Naive thymus-derived CD8-positive, alpha-beta T cell (primary cell): ENCODE results near the gene VPS8. TPM values are rescaled to one million over a fixed set of nuclear protein-coding genes. Genes with fewer than 3 reads are reported as not detected.
A peak's percentile ranks its signal among the peaks of the same experiment; 100 is the strongest.
"Not testable (repeated sequence)": the region's sequence is repeated elsewhere in the genome, so short reads cannot be mapped to it uniquely, and the experiment has no call there.

Experiments used
- ATAC-seq, 2 donors: fragments of 150-1000 bp; cut with Tn5 transposase in 1 of 2; sonication (Bioruptor Pico), chemical (Tn5 transposase) in 1 of 2; 1 replicate in 1 of 2; 2 replicates in 1 of 2; pipeline ENCODE4 v1.10.0; 2021; ENCODE audit warnings: mild to moderate bottlenecking in 2 of 2, moderate library complexity in 2 of 2
- POLR2A ChIA-PET: fragments of 350-600 bp; sonication (Branson Sonifier 250); formaldehyde crosslinking; loops from one replicate; lab custom pipeline; 2021; ENCODE audit warnings: antibody characterized with exemption; lab: Charles Lee
- DNase-seq, 10 donors: peaks; one replicate each; pipeline versions ENCODE4 v3.0.0 to v3.0.0-alpha.2; 2020 to 2022
- H3K27ac Mint-ChIP-seq, 10 donors: one replicate each; pipeline ENCODE4 v1.8.0; 2020 to 2022; ENCODE audit warnings: mild to moderate bottlenecking in 10 of 10, mixed read lengths in 10 of 10, moderate library complexity in 4 of 10, inconsistent platforms in 1 of 10
- H3K27me3 Mint-ChIP-seq, 5 donors: one replicate each; pipeline ENCODE4 v1.8.0; 2021 to 2022; ENCODE audit warnings: mixed read lengths in 5 of 5
- H3K36me3 Mint-ChIP-seq, 3 donors: one replicate each; pipeline ENCODE4 v1.8.0; 2020 to 2022; ENCODE audit warnings: mixed read lengths in 3 of 3, mild to moderate bottlenecking in 2 of 3, inconsistent platforms in 1 of 3
- H3K4me1 Mint-ChIP-seq, 4 donors: one replicate each; pipeline ENCODE4 v1.8.0; 2021 to 2022; ENCODE audit warnings: mixed read lengths in 4 of 4
- H3K4me3 Mint-ChIP-seq, 10 donors: one replicate each; pipeline ENCODE4 v1.8.0; 2020 to 2022; ENCODE audit warnings: mild to moderate bottlenecking in 10 of 10, mixed read lengths in 10 of 10, moderate library complexity in 6 of 10, inconsistent platforms in 1 of 10
- H3K9me3 Mint-ChIP-seq, 9 donors: one replicate each; pipeline ENCODE4 v1.8.0; 2020 to 2022; ENCODE audit warnings: mixed read lengths in 9 of 9, mild to moderate bottlenecking in 3 of 9, inconsistent platforms in 1 of 9, moderate library complexity in 1 of 9
- polyA plus RNA-seq, 3 donors: library from polyadenylated mRNA; unstranded; fragments of 300-500 nt; fragmentation: Illumina TruSeq; gene quantifications; one replicate each; pipeline ENCODE4 v1.2.3, GENCODE V29; 2021
- total RNA-seq, 8 experiments: library from RNA in 2 of 8; stranded (reverse) in 2 of 8; gene quantifications; one replicate each; pipeline ENCODE4 v1.2.3 and lab custom pipeline; 2021 to 2026

VPS8 gene
- total and polyA plus RNA-seq, 5 experiments from 2014 or later: 19.0 to 105 (median 30.8) TPM

GRCh38 chr3:184918750-184919149 is 106.8 kb downstream of the VPS8 start:
- no peak for ATAC-seq
- Mint-ChIP-seq H3K9me3 (no peaks in the 10 kb centered on the region), H3K4me1 (peaks cover 0 to 2% (median under 1%) of the 10 kb centered on the region in 4 donors), H3K4me3 (no peak overlapping the region), H3K27me3 (no peaks in the 10 kb centered on the region), H3K27ac (no peak overlapping the region), H3K36me3 (peaks cover 14 to 62% (median 36%) of the 10 kb centered on the region in 3 donors)
- no peak for DNase-seq
- POLR2A ChIA-PET: no interaction called here

GRCh38 chr3:184919651-184920050 is 107.7 kb downstream of the VPS8 start:
- Mint-ChIP-seq H3K27me3 (no peaks in the 10 kb centered on the region), H3K36me3 (peaks cover 14 to 57% (median 35%) of the 10 kb centered on the region in 3 donors), H3K27ac (no peak overlapping the region), H3K9me3 (no peaks in the 10 kb centered on the region), H3K4me1 (peaks cover 0 to 2% (median under 1%) of the 10 kb centered on the region in 4 donors), H3K4me3 (no peak overlapping the region)
- no peak for ATAC-seq
- DNase-seq: no peak
- POLR2A ChIA-PET: no interaction called here

- ATAC-seq (no peak), DNase-seq (no peak)
- Mint-ChIP-seq H3K27ac (peak overlapping the region in 2 of 10 donors; percentile 8 to 36), H3K4me1 (peaks cover 0 to 2% (median 0%) of the 10 kb centered on the region in 4 donors), H3K4me3 (no peak overlapping the region), H3K27me3 (no peaks in the 10 kb centered on the region), H3K9me3 (no peaks in the 10 kb centered on the region), H3K36me3 (peaks cover 12 to 51% (median 30%) of the 10 kb centered on the region in 3 donors)
- POLR2A ChIA-PET: no interaction called here
Measured at GRCh38 chr3:184924547-184924946, 112.6 kb downstream of the VPS8 start.

GRCh38 chr3:184927796-184928315 is 115.9 kb downstream of the VPS8 start:
- DNase-seq (no peak), ATAC-seq (no peak)
- Mint-ChIP-seq H3K27me3 (no peaks in the 10 kb centered on the region), H3K9me3 (no peaks in the 10 kb centered on the region), H3K4me3 (no peak overlapping the region), H3K27ac (no peak overlapping the region), H3K4me1 (peaks cover 0 to 4% (median 0%) of the 10 kb centered on the region in 4 donors), H3K36me3 (peaks cover 8 to 69% (median 37%) of the 10 kb centered on the region in 3 donors)
- POLR2A ChIA-PET: no interaction called here

- peaks cover 12 to 87% (median 29%) of the 10 kb centered on the region in 3 donors for H3K36me3 Mint-ChIP-seq
- DNase-seq (no peak), ATAC-seq (no peak)
- H3K27me3 Mint-ChIP-seq: no peaks in the 10 kb centered on the region
- peaks cover 0 to 4% (median under 1%) of the 10 kb centered on the region in 4 donors for H3K4me1 Mint-ChIP-seq
- H3K27ac Mint-ChIP-seq: no peak overlapping the region
- no peaks in the 10 kb centered on the region for H3K9me3 Mint-ChIP-seq
- no peak overlapping the region for H3K4me3 Mint-ChIP-seq
- POLR2A ChIA-PET: no interaction called here
Measured at GRCh38 chr3:184932777-184933176, 120.8 kb downstream of the VPS8 start.

- H3K27me3 Mint-ChIP-seq: no peaks in the 10 kb centered on the region
- POLR2A ChIA-PET: no interaction called here
- no peak overlapping the region for H3K4me3 Mint-ChIP-seq
- H3K9me3 Mint-ChIP-seq: no peaks in the 10 kb centered on the region
- DNase-seq: no peak
- peaks cover 0 to 6% (median under 1%) of the 10 kb centered on the region in 4 donors for H3K4me1 Mint-ChIP-seq
- peak overlapping the region in 2 of 10 donors; percentile 2 to 3 for H3K27ac Mint-ChIP-seq
- no peak for ATAC-seq
- H3K36me3 Mint-ChIP-seq: peaks cover 21 to 84% (median 39%) of the 10 kb centered on the region in 3 donors
Measured at GRCh38 chr3:184937611-184938010, 125.6 kb downstream of the VPS8 start.

DNA sequence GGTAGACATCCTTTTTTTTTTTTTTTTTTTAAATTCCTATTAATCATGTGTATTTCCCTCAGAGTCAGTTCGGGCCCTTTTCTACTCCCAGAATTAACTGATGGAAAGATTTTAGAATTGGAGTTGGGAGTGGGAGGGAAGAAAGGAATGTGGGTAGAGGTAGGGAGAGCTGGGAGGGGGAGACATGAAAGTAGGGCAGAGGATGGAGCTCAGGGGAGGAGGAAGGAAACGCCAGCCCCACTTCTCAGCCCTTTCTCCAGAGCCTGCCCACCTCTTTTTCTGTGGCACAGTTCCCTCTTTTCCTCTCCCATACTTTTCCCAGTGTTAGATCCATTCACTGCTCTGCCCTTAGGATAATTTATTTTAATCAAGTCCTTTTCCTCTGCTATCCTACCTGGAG is 129.4 kb downstream of the VPS8 start:
- Mint-ChIP-seq H3K27ac (no peak overlapping the region), H3K4me1 (peaks cover 0 to 8% (median under 1%) of the 10 kb centered on the region in 4 donors), H3K27me3 (no peaks in the 10 kb centered on the region), H3K36me3 (peaks cover 15 to 87% (median 53%) of the 10 kb centered on the region in 3 donors), H3K9me3 (no peaks in the 10 kb centered on the region), H3K4me3 (no peak overlapping the region)
- no peak for DNase-seq
- ATAC-seq: no peak
- POLR2A ChIA-PET: interaction anchor here (0.7 kb wide), 1 partner anchor 9 kb away, joined by 6 read pairs; no protein-coding TSS in a partner anchor

GRCh38 chr3:184942735-184943134 is 130.8 kb downstream of the VPS8 start:
- POLR2A ChIA-PET: no interaction called here
- H3K4me3 Mint-ChIP-seq: no peak overlapping the region
- H3K27me3 Mint-ChIP-seq: no peaks in the 10 kb centered on the region
- peaks cover 9 to 87% (median 46%) of the 10 kb centered on the region in 3 donors for H3K36me3 Mint-ChIP-seq
- H3K27ac Mint-ChIP-seq: no peak overlapping the region
- peaks cover 0 to 6% (median 2%) of the 10 kb centered on the region in 4 donors for H3K4me1 Mint-ChIP-seq
- ATAC-seq (no peak), DNase-seq (no peak)
- H3K9me3 Mint-ChIP-seq: no peaks in the 10 kb centered on the region

DNA sequence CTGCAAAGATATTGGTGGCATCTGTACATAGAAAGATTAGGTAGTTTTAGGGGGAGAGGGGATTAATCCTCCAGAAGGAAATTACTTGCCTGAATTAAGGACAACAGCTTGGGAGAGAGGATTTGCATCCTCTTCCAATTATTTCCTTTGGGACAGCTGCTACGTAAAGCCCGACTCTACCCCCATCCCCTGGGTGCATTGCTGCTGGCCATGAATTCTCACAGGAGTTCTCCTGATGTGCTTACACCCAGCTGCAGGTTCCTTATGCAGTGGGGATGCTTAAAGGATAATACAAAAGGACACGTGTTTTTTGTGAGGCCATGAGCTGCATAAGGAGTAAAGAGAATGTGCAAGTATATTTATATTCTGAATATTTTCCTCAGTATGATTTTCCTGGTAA is 132.3 kb downstream of the VPS8 start:
- no peak overlapping the region for H3K4me3 Mint-ChIP-seq
- DNase-seq (no peak), ATAC-seq (no peak)
- peaks cover 0 to 5% (median 2%) of the 10 kb centered on the region in 4 donors for H3K4me1 Mint-ChIP-seq
- peaks cover 5 to 80% (median 36%) of the 10 kb centered on the region in 3 donors for H3K36me3 Mint-ChIP-seq
- POLR2A ChIA-PET: no interaction called here
- peak overlapping the region in 1 of 10 donors; percentile 71 for H3K27ac Mint-ChIP-seq
- H3K27me3 Mint-ChIP-seq: no peaks in the 10 kb centered on the region
- no peaks in the 10 kb centered on the region for H3K9me3 Mint-ChIP-seq

DNA sequence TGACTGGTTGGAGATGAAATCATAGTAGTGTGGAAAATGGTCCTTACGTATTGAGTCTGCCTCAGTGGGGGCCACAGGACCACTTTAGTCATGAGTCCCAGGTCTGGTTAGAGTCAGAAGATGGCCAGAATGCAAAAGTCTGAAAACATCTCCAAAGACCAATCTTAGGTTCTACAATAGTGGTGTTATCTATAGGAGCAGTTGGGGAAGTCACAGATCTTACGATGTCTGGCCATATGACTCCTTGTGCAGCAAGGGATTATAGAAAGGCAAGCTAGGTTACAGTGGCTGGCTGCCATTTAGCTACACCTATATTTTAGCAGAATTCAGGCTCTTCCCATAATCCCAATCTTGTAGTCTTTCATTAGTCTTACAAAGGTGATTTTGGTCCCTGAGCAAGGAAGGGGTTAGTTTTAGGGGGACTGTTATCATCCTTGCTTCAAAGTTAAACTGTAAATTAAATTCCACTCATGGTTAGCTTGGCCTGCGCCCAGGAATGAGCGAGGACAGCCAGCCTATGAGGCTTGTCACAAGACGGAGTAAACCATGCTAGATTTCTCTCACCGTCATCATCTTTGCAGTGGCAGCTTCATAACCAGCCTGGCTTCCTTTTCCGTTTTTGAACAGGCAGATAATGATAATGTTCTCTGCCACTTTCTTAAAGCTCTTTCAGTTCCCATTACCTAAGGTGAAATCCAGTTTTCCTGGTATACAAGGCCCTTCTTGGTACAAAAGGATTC is 134.1 kb downstream of the VPS8 start:
- POLR2A ChIA-PET: no interaction called here
- Mint-ChIP-seq H3K9me3 (no peaks in the 10 kb centered on the region), H3K4me3 (no peak overlapping the region), H3K36me3 (peaks cover 5 to 80% (median 34%) of the 10 kb centered on the region in 3 donors), H3K4me1 (peaks cover 0 to 9% (median 2%) of the 10 kb centered on the region in 4 donors), H3K27me3 (no peaks in the 10 kb centered on the region), H3K27ac (peak overlapping the region in 4 of 10 donors; percentile 9 to 39 (median 32))
- ATAC-seq: no peak
- DNase-seq: no peak

- H3K36me3 Mint-ChIP-seq: peaks cover 5 to 83% (median 34%) of the 10 kb centered on the region in 3 donors
- DNase-seq: no peak
- POLR2A ChIA-PET: no interaction called here
- H3K9me3 Mint-ChIP-seq: no peaks in the 10 kb centered on the region
- no peak overlapping the region for H3K4me3 Mint-ChIP-seq
- no peak for ATAC-seq
- H3K27me3 Mint-ChIP-seq: no peaks in the 10 kb centered on the region
- H3K4me1 Mint-ChIP-seq: peaks cover 0 to 9% (median 2%) of the 10 kb centered on the region in 4 donors
- peak overlapping the region in 1 of 10 donors; percentile 36 for H3K27ac Mint-ChIP-seq
Measured at GRCh38 chr3:184946917-184947316, 135.0 kb downstream of the VPS8 start.

DNA sequence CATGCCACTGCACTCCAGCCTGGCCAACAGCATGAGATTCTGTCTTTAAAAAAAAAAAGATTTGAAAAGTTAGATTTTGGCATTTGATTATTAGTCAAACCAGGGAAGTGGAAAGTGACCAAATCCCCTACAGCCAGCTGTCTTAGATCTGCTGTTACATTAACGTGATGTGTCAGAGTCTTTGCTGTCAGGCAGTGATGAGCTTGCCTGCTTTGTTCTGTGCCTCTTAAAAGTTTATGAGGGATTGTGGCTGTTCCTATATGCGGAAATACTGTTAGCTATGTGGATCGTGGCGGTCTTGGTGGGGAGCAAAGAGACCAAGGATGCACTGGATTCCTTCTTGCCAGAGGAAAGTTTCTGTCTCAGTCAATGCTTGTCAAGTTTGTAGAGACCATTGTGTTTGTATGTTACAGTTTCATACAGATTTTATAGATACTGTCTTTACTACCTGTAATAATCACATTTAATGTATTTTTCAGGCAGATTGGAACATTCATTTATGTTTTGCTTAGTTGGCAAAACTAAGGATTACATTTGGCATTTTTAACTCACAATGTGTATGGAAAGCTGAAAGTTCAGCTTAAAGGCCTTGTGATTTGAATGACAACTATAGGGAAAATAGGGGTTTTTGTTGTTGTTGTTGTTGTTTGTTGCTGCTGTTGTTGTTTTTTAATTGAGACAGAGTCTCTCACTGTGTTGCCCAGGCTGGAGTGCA is 137.4 kb downstream of the VPS8 start:
- DNase-seq: no peak
- Mint-ChIP-seq H3K4me1 (peaks cover 0 to 12% (median 6%) of the 10 kb centered on the region in 4 donors), H3K27me3 (no peaks in the 10 kb centered on the region), H3K27ac (peak overlapping the region in 1 of 10 donors; percentile 11), H3K36me3 (peaks cover 5 to 79% (median 27%) of the 10 kb centered on the region in 3 donors), H3K4me3 (no peak overlapping the region), H3K9me3 (no peaks in the 10 kb centered on the region)
- POLR2A ChIA-PET: no interaction called here
- ATAC-seq: no peak

GRCh38 chr3:184950816-184951215 is 138.8 kb downstream of the VPS8 start:
- H3K9me3 Mint-ChIP-seq, DNase-seq, H3K27ac Mint-ChIP-seq, POLR2A ChIA-PET, H3K27me3 Mint-ChIP-seq, ATAC-seq, H3K4me3 Mint-ChIP-seq: not testable (repeated sequence)
- Mint-ChIP-seq H3K4me1 (peaks cover 0 to 12% (median 5%) of the 10 kb centered on the region in 4 donors), H3K36me3 (peaks cover 5 to 77% (median 27%) of the 10 kb centered on the region in 3 donors)
